ENCODE results near the gene CCNQ. TPM values are rescaled to one million over a fixed set of nuclear protein-coding genes. Genes with fewer than 3 reads are reported as not detected.

Gene CCNQ
- total and polyA plus RNA-seq, 4 donors = 8.9 to 14.7 (median 9.8) TPM

DNA sequence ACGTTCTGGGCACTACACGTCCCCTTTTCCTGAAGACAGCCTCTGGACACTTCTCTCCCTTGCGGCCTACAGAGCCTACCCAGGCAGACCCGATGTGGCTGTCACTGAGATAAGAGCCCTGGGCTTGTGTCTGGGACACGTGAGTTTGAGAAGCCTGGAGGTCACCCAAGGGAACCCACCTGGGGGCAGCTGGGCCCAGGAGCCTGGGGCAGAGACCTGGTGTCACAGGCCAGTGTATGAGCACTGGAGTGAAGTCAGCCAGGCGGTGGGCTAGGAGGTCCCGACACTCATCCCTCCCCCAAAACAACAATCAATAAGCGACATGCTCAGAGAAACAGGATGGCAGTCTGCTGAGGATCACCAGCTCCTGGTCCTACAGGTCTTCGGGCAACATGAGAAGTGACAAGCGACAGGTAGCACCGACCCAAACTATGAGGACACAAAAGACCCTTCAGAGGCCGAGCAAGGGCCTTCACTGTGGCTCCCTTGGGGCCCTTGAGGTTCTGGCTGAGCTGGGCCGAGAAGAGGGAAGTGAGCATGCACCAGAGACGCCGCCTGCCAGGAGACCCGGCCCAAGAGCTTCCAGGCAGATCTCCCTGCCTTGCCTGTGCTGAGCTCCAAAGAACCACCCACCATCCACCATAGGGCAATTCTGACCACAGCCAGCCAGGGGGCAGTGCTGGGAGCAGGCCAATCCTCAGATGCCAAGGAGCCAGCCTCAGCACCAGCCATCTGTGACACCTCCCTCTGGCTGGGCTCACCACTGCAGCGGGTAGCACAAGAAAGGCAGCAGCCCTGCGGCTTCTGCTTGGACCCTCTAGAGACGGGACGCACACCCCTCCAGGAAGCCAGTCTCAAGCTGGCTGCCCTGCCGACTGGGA is 37.1 kb upstream of the CCNQ start:
- Histone ChIP-seq H3K9me3 (ENCODE audit: control insufficient read depth in 4 of 4, low read length in 3 of 4) (no peaks in the 10 kb centered on the region), H3K9ac (ENCODE audit: low read depth in 1 of 2, low read length in 2 of 2) (no peak overlapping the region), H3K4me1 (ENCODE audit: control insufficient read depth in 4 of 4, insufficient read depth in 4 of 4, low read length in 3 of 4) (no peaks in the 10 kb centered on the region), H3K27me3 (ENCODE audit: control insufficient read depth in 4 of 4, insufficient read depth in 4 of 4, low read length in 3 of 4) (no peaks in the 10 kb centered on the region), H3K36me3 (ENCODE audit: control insufficient read depth in 4 of 4, insufficient read depth in 3 of 4, low read depth in 1 of 4, low read length in 3 of 4) (no peaks in the 10 kb centered on the region), H3K27ac (ENCODE audit: low read depth in 1 of 2, low read length in 2 of 2) (no peak overlapping the region), H3K4me3 (ENCODE audit: low read depth in 1 of 3, low read length in 3 of 3) (no peak overlapping the region)
- TF ChIP-seq JUND (IDR thresholded peaks at IDR 0.05) = no peak
- TF ChIP-seq, protein P1, sequence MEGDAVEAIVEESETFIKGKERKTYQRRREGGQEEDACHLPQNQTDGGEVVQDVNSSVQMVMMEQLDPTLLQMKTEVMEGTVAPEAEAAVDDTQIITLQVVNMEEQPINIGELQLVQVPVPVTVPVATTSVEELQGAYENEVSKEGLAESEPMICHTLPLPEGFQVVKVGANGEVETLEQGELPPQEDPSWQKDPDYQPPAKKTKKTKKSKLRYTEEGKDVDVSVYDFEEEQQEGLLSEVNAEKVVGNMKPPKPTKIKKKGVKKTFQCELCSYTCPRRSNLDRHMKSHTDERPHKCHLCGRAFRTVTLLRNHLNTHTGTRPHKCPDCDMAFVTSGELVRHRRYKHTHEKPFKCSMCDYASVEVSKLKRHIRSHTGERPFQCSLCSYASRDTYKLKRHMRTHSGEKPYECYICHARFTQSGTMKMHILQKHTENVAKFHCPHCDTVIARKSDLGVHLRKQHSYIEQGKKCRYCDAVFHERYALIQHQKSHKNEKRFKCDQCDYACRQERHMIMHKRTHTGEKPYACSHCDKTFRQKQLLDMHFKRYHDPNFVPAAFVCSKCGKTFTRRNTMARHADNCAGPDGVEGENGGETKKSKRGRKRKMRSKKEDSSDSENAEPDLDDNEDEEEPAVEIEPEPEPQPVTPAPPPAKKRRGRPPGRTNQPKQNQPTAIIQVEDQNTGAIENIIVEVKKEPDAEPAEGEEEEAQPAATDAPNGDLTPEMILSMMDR (IDR thresholded peaks at IDR 0.05; ENCODE audit: low read depth, low read length, missing input control) = peak; percentile 10
- peak in 1 of 2 donors; percentile 43 for TF ChIP-seq RAD21 (IDR thresholded peaks at IDR 0.05)
- no peak for TF ChIP-seq HNF4G (IDR thresholded peaks at IDR 0.05)
- WGBS = 71% methylated on average over 21 of the region's 21 CpGs
- no peak for DNase-seq (ENCODE audit: low spot score)

DNA sequence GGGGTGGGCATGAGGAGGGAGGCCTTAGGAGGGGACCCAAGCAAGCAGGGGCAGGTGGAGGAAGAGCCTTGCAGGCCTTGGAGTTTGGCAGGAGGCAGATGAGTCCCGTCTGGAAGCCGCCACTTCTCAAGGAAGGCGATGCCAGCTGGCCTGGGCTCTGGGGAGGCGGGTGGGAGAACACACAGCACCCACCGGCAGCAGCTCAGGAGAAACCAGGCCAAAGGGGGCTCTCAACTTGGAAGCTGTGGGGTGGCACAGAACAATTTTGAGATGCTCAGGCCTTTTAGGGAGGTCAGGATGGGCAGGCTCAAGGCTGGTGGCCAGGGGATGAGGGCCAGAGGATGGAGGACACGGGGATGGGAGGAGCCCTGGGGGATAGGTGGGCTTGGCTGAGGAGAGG is 36.4 kb upstream of the CCNQ start:
- no peak overlapping the region for H3K9ac ChIP-seq (ENCODE audit: low read depth in 1 of 2, low read length in 2 of 2)
- H3K36me3 ChIP-seq (ENCODE audit: control insufficient read depth in 4 of 4, insufficient read depth in 3 of 4, low read depth in 1 of 4, low read length in 3 of 4) = no peaks in the 10 kb centered on the region
- no peaks in the 10 kb centered on the region for H3K27me3 ChIP-seq (ENCODE audit: control insufficient read depth in 4 of 4, insufficient read depth in 4 of 4, low read length in 3 of 4)
- TF ChIP-seq HNF4G (IDR thresholded peaks at IDR 0.05) (no peak), SP1 (IDR thresholded peaks at IDR 0.05) (no peak), FOXA2 (IDR thresholded peaks at IDR 0.05) (no peak), JUND (IDR thresholded peaks at IDR 0.05) (no peak), FOXA1 (IDR thresholded peaks at IDR 0.05) (no peak), YY1 (IDR thresholded peaks at IDR 0.05) (no peak), GABPA (IDR thresholded peaks at IDR 0.05 in 1 of 2, conservative IDR thresholded peaks at IDR 0.05 in 1 of 2) (no peak), RXRA (IDR thresholded peaks at IDR 0.05) (no peak), TAF1 (conservative IDR thresholded peaks at IDR 0.05) (no peak), EGR1 (IDR thresholded peaks at IDR 0.05; ENCODE audit: low read depth in 2 of 2) (no peak), RAD21 (IDR thresholded peaks at IDR 0.05) (no peak)
- TF ChIP-seq, protein P1 (IDR thresholded peaks at IDR 0.05; ENCODE audit: low read depth, low read length, missing input control) = no peak
- TF ChIP-seq, protein P2, sequence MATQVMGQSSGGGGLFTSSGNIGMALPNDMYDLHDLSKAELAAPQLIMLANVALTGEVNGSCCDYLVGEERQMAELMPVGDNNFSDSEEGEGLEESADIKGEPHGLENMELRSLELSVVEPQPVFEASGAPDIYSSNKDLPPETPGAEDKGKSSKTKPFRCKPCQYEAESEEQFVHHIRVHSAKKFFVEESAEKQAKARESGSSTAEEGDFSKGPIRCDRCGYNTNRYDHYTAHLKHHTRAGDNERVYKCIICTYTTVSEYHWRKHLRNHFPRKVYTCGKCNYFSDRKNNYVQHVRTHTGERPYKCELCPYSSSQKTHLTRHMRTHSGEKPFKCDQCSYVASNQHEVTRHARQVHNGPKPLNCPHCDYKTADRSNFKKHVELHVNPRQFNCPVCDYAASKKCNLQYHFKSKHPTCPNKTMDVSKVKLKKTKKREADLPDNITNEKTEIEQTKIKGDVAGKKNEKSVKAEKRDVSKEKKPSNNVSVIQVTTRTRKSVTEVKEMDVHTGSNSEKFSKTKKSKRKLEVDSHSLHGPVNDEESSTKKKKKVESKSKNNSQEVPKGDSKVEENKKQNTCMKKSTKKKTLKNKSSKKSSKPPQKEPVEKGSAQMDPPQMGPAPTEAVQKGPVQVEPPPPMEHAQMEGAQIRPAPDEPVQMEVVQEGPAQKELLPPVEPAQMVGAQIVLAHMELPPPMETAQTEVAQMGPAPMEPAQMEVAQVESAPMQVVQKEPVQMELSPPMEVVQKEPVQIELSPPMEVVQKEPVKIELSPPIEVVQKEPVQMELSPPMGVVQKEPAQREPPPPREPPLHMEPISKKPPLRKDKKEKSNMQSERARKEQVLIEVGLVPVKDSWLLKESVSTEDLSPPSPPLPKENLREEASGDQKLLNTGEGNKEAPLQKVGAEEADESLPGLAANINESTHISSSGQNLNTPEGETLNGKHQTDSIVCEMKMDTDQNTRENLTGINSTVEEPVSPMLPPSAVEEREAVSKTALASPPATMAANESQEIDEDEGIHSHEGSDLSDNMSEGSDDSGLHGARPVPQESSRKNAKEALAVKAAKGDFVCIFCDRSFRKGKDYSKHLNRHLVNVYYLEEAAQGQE (IDR thresholded peaks at IDR 0.05) = no peak
- TF ChIP-seq, protein P3, sequence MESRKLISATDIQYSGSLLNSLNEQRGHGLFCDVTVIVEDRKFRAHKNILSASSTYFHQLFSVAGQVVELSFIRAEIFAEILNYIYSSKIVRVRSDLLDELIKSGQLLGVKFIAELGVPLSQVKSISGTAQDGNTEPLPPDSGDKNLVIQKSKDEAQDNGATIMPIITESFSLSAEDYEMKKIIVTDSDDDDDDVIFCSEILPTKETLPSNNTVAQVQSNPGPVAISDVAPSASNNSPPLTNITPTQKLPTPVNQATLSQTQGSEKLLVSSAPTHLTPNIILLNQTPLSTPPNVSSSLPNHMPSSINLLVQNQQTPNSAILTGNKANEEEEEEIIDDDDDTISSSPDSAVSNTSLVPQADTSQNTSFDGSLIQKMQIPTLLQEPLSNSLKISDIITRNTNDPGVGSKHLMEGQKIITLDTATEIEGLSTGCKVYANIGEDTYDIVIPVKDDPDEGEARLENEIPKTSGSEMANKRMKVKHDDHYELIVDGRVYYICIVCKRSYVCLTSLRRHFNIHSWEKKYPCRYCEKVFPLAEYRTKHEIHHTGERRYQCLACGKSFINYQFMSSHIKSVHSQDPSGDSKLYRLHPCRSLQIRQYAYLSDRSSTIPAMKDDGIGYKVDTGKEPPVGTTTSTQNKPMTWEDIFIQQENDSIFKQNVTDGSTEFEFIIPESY (IDR thresholded peaks at IDR 0.05) = no peak
- no peak for DNase-seq (ENCODE audit: low spot score)
- WGBS = 81% methylated on average over 6 of the region's 6 CpGs
- H3K9me3 ChIP-seq (ENCODE audit: control insufficient read depth in 4 of 4, low read length in 3 of 4) = no peaks in the 10 kb centered on the region
- no peak overlapping the region for H3K27ac ChIP-seq (ENCODE audit: low read depth in 1 of 2, low read length in 2 of 2)
- H3K4me3 ChIP-seq (ENCODE audit: low read depth in 1 of 3, low read length in 3 of 3) = no peak overlapping the region
- no peaks in the 10 kb centered on the region for H3K4me1 ChIP-seq (ENCODE audit: control insufficient read depth in 4 of 4, insufficient read depth in 4 of 4, low read length in 3 of 4)

Data from liver (tissue), 9 donors.